Ishikawa (cell line): ENCODE data around the gene DOCK3.
A peak's percentile ranks its signal among the peaks of the same experiment; 100 is the strongest.

ENCODE experiments used
- CEBPB ChIP-seq: IDR thresholded peaks from 2 replicates; pipeline ENCODE4 v1.6.1; 2012
- CREB1 ChIP-seq: IDR thresholded peaks from 2 replicates; pipeline ENCODE4 v1.6.1; 2012; ENCODE audit warnings: low read depth
- EGR1 ChIP-seq: IDR thresholded peaks from 2 replicates; pipeline ENCODE4 v1.6.1; 2012
- EP300 ChIP-seq: IDR thresholded peaks from 2 replicates; pipeline ENCODE4 v1.6.1; 2012; ENCODE audit warnings: borderline replicate concordance
- FOXM1 ChIP-seq: IDR thresholded peaks from 2 replicates; pipeline ENCODE4 v1.6.1; 2012; ENCODE audit warnings: low read depth, borderline replicate concordance
- NFIC ChIP-seq: IDR thresholded peaks from 2 replicates; pipeline ENCODE4 v1.6.1; 2012
- RAD21 ChIP-seq: IDR thresholded peaks from 2 replicates; pipeline ENCODE4 v1.6.1; 2012; ENCODE audit warnings: low read depth
- TAF1 ChIP-seq: IDR thresholded peaks from 2 replicates; pipeline ENCODE4 v1.6.1; 2012; ENCODE audit warnings: low read depth, mild to moderate bottlenecking
- TCF12 ChIP-seq: IDR thresholded peaks from 2 replicates; pipeline ENCODE4 v1.6.1; 2012; ENCODE audit warnings: low read depth
- TEAD4 ChIP-seq: IDR thresholded peaks from 2 replicates; pipeline ENCODE4 v1.6.1; 2012
- YY1 ChIP-seq: IDR thresholded peaks from 2 replicates; pipeline ENCODE4 v1.6.1; 2012; ENCODE audit warnings: low read depth
- ZBTB7A ChIP-seq: IDR thresholded peaks from 2 replicates; pipeline ENCODE4 v1.6.1; 2012; ENCODE audit warnings: low read depth
- TF ChIP-seq, protein P1 (sequence below): IDR thresholded peaks from 2 replicates; pipeline ENCODE4 v1.6.1; 2012
- TF ChIP-seq, protein P2 (sequence below): IDR thresholded peaks from 2 replicates; pipeline ENCODE4 v1.6.1; 2012
- TF ChIP-seq, protein P3 (sequence below): IDR thresholded peaks from 2 replicates; pipeline ENCODE4 v1.6.1; 2012; ENCODE audit warnings: low read depth, mild to moderate bottlenecking

Gene DOCK3

DNA sequence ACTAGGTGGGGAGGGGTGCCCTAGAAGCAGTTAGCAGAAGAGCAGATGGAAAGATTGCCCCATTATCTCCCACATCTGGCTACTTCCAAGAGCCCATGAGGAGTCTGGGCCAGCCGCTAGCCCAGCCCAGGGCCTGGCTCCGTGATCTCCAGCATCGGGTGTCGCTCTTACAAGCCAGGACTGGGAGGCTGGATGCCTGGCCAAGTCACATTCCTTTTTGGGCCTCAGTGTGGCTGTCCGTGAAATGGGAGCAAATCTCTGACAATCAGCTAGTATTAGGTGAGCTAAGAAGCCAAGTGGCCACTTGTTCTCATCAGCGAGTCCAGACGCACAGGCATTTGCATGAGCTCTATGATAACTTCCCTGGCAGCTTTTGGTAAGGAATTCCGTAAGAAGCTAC lies 23.3 kb upstream of the DOCK3 start:
- TF ChIP-seq FOXM1 (no peak), EP300 (no peak), EGR1 (no peak), YY1 (no peak), TEAD4 (no peak), CREB1 (no peak), TCF12 (no peak), NFIC (no peak), TAF1 (no peak), RAD21 (no peak)
- TF ChIP-seq, protein P1, sequence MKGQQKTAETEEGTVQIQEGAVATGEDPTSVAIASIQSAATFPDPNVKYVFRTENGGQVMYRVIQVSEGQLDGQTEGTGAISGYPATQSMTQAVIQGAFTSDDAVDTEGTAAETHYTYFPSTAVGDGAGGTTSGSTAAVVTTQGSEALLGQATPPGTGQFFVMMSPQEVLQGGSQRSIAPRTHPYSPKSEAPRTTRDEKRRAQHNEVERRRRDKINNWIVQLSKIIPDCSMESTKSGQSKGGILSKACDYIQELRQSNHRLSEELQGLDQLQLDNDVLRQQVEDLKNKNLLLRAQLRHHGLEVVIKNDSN: no peak
- TF ChIP-seq, protein P2, sequence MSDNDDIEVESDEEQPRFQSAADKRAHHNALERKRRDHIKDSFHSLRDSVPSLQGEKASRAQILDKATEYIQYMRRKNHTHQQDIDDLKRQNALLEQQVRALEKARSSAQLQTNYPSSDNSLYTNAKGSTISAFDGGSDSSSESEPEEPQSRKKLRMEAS: no peak
- TF ChIP-seq, protein P3, sequence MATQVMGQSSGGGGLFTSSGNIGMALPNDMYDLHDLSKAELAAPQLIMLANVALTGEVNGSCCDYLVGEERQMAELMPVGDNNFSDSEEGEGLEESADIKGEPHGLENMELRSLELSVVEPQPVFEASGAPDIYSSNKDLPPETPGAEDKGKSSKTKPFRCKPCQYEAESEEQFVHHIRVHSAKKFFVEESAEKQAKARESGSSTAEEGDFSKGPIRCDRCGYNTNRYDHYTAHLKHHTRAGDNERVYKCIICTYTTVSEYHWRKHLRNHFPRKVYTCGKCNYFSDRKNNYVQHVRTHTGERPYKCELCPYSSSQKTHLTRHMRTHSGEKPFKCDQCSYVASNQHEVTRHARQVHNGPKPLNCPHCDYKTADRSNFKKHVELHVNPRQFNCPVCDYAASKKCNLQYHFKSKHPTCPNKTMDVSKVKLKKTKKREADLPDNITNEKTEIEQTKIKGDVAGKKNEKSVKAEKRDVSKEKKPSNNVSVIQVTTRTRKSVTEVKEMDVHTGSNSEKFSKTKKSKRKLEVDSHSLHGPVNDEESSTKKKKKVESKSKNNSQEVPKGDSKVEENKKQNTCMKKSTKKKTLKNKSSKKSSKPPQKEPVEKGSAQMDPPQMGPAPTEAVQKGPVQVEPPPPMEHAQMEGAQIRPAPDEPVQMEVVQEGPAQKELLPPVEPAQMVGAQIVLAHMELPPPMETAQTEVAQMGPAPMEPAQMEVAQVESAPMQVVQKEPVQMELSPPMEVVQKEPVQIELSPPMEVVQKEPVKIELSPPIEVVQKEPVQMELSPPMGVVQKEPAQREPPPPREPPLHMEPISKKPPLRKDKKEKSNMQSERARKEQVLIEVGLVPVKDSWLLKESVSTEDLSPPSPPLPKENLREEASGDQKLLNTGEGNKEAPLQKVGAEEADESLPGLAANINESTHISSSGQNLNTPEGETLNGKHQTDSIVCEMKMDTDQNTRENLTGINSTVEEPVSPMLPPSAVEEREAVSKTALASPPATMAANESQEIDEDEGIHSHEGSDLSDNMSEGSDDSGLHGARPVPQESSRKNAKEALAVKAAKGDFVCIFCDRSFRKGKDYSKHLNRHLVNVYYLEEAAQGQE: no peak

DNA sequence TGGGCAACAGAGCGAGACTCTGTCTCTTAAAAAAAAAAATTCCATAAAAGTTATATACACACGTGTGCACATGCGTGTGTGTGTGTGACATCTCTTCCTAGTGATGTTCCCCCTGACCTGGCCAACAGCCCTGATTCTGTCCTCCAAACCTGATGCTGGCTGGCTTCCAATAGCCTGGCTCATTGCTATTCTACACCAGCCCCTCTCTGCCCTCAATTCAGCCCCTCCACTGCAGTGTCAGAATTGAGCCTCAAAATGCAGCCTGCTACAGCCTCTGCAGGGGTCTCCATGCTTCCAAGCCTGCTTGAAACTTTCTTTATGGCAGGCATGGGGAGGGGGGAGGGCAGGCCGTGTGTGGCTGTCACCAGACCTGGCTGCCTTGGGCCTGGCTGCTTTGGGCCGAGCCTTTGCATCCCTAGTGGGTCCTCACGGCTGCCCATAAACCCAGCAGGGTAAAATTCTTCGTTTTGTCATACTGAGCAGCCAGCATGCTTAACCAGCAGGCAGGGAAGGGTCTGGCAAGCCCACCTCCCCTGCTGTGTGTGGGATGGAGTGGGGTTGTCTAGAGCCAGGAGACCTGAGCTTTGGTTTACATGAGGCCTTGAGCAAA lies 22.7 kb upstream of the DOCK3 start:
- TF ChIP-seq TAF1: no peak
- no peak for TF ChIP-seq TEAD4
- TF ChIP-seq, protein P3: no peak
- TF ChIP-seq YY1: no peak
- TF ChIP-seq NFIC: no peak
- TF ChIP-seq FOXM1: no peak
- TF ChIP-seq, protein P2: no peak
- no peak for TF ChIP-seq ZBTB7A
- no peak for TF ChIP-seq EGR1
- TF ChIP-seq RAD21: no peak
- no peak for TF ChIP-seq EP300
- TF ChIP-seq, protein P1: no peak
- TF ChIP-seq CREB1: no peak
- no peak for TF ChIP-seq CEBPB
- TF ChIP-seq TCF12: no peak

DNA sequence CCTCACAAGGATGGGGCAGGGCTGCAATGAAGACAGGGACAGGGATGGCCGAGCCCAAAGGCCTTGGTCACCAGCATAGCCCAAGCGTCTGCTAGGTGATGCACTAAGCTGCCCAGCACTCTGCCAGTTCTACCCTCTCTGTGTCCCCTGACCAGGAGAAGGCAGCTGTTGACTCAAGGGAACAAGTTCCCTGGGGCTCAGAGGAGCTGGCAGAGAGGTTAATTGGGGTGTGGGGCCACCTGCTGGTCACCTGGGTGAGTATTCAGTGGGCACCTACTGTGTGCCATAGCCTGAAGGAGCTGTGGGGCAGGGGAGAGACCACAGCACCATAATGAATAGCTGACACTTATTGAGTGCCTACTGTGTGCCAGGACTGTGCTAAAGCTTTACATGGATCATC lies 22.0 kb upstream of the DOCK3 start:
- TF ChIP-seq RAD21 (peak; percentile 80), FOXM1 (no peak)

DNA sequence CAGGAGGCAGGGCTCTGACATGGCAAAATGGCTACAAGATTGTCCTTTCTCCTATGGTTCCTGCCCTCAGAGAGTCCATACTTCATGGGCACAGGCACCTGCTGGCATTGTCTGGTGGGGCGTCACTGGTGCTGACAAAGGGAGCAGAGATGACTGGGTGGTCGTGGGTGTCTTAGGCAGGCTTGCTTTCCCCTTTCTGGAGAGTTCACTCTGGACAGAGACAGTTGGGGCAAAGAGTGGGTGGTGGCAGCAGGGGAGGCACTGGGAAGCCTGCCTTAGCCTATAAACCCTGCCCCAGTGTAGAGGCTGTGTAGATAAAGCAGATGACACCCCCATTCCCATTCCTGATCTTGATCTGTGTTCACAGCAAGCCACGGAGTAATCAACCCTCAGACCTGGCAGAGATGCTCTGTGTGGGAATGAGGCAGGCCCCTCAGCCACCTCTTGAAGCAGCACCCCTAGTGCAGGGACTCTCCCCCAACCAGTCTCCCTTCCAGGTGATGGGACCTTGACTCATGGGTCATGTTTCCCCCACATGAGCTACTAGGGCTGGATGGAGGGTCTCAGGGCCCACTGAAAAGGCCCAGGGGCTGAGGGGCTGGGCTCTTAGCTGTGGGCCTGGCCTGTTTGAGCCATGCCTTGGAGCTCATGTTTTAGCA lies 20.7 kb upstream of the DOCK3 start:
- TF ChIP-seq TAF1 (no peak), RAD21 (no peak), TEAD4 (no peak), EP300 (no peak), FOXM1 (no peak), CEBPB (no peak), CREB1 (no peak), NFIC (no peak), ZBTB7A (no peak)
- TF ChIP-seq, protein P3: no peak
- TF ChIP-seq, protein P2: no peak
